Measurements from ENCODE around the gene BRD3OS. TPM values are rescaled to one million over a fixed set of nuclear protein-coding genes. Genes with fewer than 3 reads are reported as not detected.

The BRD3OS gene
- total RNA-seq, 1 experiment from 2014 or later, result 13.3 TPM

DNA sequence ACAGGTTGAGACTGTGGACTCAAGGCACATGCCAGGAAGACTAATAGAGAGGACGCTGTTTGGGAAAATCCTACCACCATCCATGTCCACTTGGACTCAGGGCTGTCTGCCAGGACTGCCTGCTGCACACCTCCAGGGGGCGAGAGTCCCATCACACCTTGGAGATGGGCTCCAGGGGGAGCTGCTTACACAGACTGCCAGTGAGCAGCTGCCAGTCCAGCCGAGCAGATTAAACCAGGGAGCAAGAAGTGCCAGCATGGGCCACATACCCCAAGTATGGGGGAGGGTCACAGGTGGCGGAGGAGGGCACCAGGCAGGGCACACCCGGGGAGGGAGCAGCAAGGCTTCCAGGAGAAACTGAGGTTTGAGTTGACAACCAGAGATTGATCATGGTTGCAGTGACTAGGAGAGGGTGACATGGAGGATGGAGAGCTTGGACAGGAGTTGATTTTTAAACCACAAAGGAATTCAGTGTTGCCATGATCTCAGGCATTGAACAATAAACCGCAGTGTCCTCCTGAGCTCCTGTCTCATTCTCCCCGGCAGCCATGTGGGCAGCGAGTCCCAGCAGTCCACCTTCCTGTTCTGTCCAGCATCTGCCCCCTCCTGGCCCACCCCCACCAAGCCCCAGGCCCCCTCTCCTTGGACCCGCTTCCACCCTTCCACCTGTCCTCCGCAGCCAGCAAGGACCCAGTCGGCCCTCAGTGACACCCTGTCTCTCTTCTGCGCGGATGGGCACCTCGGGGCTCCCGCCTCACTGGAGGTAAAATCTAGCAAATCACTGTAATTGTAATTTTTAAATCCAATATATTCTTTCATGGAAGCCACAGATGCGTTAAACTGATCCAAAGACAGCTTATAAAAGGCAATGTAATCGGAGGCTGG is 30.0 kb upstream of the BRD3OS start:
- TF ChIP-seq, protein P1, sequence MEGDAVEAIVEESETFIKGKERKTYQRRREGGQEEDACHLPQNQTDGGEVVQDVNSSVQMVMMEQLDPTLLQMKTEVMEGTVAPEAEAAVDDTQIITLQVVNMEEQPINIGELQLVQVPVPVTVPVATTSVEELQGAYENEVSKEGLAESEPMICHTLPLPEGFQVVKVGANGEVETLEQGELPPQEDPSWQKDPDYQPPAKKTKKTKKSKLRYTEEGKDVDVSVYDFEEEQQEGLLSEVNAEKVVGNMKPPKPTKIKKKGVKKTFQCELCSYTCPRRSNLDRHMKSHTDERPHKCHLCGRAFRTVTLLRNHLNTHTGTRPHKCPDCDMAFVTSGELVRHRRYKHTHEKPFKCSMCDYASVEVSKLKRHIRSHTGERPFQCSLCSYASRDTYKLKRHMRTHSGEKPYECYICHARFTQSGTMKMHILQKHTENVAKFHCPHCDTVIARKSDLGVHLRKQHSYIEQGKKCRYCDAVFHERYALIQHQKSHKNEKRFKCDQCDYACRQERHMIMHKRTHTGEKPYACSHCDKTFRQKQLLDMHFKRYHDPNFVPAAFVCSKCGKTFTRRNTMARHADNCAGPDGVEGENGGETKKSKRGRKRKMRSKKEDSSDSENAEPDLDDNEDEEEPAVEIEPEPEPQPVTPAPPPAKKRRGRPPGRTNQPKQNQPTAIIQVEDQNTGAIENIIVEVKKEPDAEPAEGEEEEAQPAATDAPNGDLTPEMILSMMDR (IDR thresholded peaks at IDR 0.05; ENCODE audit: unreplicated experiment), result peak; percentile 20
- no peaks in the 10 kb centered on the region for H3K4me1 Mint-ChIP-seq (ENCODE audit: insufficient read depth, unreplicated experiment)
- H3K27me3 Mint-ChIP-seq (ENCODE audit: insufficient read depth, unreplicated experiment), result no peaks in the 10 kb centered on the region
- POLR2A ChIA-PET, result interaction anchor here (0.6 to 0.7 kb wide), 2 partner anchors 213 to 424 kb away, joined by 3 read pairs; no protein-coding TSS in a partner anchor
- CTCF ChIA-PET, result interaction anchor here (0.5 to 3.9 kb wide), 30 partner anchors 11 to 1488 kb away, joined by 3 to 136 read pairs (median 4); no protein-coding TSS in a partner anchor
- intact Hi-C loops (cut with micrococcal nuclease), result loop anchor here (1.0 kb wide), 1 partner anchor 104 kb away; no protein-coding TSS in a partner anchor
- BruUV-seq (replicated peaks), result no TSS peak
- H3K9me3 Mint-ChIP-seq (ENCODE audit: unreplicated experiment), result no peaks in the 10 kb centered on the region
- H3K36me3 Mint-ChIP-seq (ENCODE audit: insufficient read depth, unreplicated experiment), result no peaks in the 10 kb centered on the region
- peak; percentile 36 for DNase-seq (ENCODE audit: unreplicated experiment)
- H3K27ac Mint-ChIP-seq (ENCODE audit: low read depth, unreplicated experiment), result no peak overlapping the region
- H3K4me3 Mint-ChIP-seq (ENCODE audit: unreplicated experiment), result no peak overlapping the region

DNA sequence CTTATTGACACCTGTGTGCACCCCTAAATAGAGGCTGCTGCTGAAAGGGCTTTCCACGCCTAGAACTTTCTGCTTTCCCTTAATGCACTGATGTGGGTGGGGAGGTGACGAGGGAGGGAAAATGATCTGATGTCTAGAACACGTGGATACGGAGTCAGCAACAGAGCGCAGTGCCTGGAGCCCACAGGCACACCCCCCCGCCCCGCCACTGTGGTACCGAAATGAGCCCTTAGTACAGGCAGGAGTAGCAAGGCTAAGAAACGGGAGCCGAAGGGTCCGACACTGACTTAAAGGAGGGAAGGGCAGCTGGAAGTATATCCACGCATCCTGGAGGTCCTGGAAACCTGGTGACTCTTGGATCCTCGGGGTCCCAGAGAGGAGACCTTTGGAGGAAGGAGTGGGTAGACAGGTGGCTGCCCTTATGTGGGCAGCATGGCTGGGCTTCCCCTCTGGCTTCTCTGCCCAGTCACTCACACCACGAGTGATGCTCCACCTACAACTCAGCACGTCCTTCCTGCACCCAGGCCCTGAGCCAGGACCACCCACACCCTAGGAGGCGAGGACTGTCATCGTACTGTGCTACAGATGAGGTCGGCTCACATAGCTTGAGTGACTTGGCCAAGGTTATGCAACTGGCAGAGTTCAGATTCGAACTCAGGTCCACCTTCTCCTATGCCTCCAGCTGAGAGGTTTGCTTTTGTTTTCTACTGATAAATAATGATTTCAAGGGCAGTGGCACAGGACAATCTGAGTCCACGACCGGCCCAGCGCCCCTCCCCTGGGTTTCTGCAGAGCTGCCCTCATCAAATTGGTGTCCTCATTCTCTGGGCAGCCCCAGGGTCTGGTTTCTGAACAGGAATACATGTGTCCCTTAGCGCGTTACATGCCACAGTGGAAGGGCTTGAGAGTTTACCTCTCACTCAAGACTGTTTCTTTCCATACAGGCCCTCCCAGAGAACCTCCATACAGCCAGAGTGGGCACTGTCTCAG is 28.5 kb upstream of the BRD3OS start:
- Mint-ChIP-seq H3K36me3 (ENCODE audit: insufficient read depth, unreplicated experiment) (no peaks in the 10 kb centered on the region), H3K27ac (ENCODE audit: low read depth, unreplicated experiment) (no peak overlapping the region), H3K9me3 (ENCODE audit: unreplicated experiment) (no peaks in the 10 kb centered on the region), H3K27me3 (ENCODE audit: insufficient read depth, unreplicated experiment) (no peaks in the 10 kb centered on the region), H3K4me1 (ENCODE audit: insufficient read depth, unreplicated experiment) (no peaks in the 10 kb centered on the region), H3K4me3 (ENCODE audit: unreplicated experiment) (no peak overlapping the region)
- DNase-seq (ENCODE audit: unreplicated experiment), result no peak
- CTCF ChIA-PET, result interaction anchor here (0.6 to 3.9 kb wide), 6 partner anchors 15 to 254 kb away, joined by 3 to 90 read pairs (median 4); no protein-coding TSS in a partner anchor
- intact Hi-C loops (cut with micrococcal nuclease), result no loop called here
- POLR2A ChIA-PET, result no interaction called here
- TF ChIP-seq, protein P1 (IDR thresholded peaks at IDR 0.05; ENCODE audit: unreplicated experiment), result no peak
- BruUV-seq (replicated peaks), result no TSS peak

DNA sequence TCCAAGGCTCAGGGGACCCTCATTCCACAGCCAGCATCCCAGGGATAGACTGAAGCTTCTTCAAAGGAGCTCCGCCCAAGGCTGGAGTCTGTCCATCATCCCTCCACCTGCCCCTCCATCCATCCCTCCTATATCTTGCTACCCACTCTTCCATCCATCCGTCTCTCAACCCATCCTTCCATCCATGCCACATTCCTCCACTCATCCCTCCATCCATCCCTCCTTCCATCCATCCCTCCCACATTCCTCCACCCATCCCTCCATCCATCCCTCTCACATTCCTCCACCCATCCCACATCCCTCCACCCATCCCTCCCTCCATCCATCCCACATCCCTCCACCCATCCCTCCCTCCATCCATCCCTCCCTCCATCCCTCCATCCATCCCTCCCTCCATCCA is 27.7 kb upstream of the BRD3OS start:
- ChIA-PET POLR2A (no interaction called here), CTCF (interaction anchor here (0.6 to 1.8 kb wide), 2 partner anchors 119 to 215 kb away, joined by 3 to 11 read pairs; no protein-coding TSS in a partner anchor)
- no peaks in the 10 kb centered on the region for H3K27me3 Mint-ChIP-seq (ENCODE audit: insufficient read depth, unreplicated experiment)
- H3K4me1 Mint-ChIP-seq (ENCODE audit: insufficient read depth, unreplicated experiment), result no peaks in the 10 kb centered on the region
- BruUV-seq (replicated peaks), result no TSS peak
- DNase-seq (ENCODE audit: unreplicated experiment), result no peak
- H3K36me3 Mint-ChIP-seq (ENCODE audit: insufficient read depth, unreplicated experiment), result no peaks in the 10 kb centered on the region
- no peaks in the 10 kb centered on the region for H3K9me3 Mint-ChIP-seq (ENCODE audit: unreplicated experiment)
- no peak overlapping the region for H3K4me3 Mint-ChIP-seq (ENCODE audit: unreplicated experiment)
- no peak overlapping the region for H3K27ac Mint-ChIP-seq (ENCODE audit: low read depth, unreplicated experiment)
- intact Hi-C loops (cut with micrococcal nuclease), result no loop called here
- TF ChIP-seq, protein P1 (IDR thresholded peaks at IDR 0.05; ENCODE audit: unreplicated experiment), result no peak

Data from MCF 10A (cell line).